ENCODE measurements around the gene SPTY2D1. TPM values are rescaled to one million over a fixed set of nuclear protein-coding genes. Genes with fewer than 3 reads are reported as not detected.

Gene SPTY2D1
- total RNA-seq, 1 donor from 2014 or later: 19.5 TPM

- Mint-ChIP-seq H3K4me1 (ENCODE audit: unreplicated experiment) (peaks cover 20% of the 10 kb centered on the region), H3K9me3 (ENCODE audit: unreplicated experiment) (no peaks in the 10 kb centered on the region), H3K36me3 (ENCODE audit: unreplicated experiment) (peaks cover 31% of the 10 kb centered on the region), H3K27ac (ENCODE audit: unreplicated experiment) (peak overlapping the region; percentile 11), H3K27me3 (ENCODE audit: unreplicated experiment) (no peaks in the 10 kb centered on the region), H3K4me3 (ENCODE audit: unreplicated experiment) (no peak overlapping the region)
- no peak for DNase-seq (ENCODE audit: extremely low spot score, unreplicated experiment)
- TF ChIP-seq CTCF (IDR thresholded peaks at IDR 0.05): no peak
Observed at GRCh38 chr11:18615628-18616392, 18.3 kb downstream of the SPTY2D1 start.

GRCh38 chr11:18614667-18615066 is 19.5 kb downstream of the SPTY2D1 start:
- no peak for TF ChIP-seq CTCF (IDR thresholded peaks at IDR 0.05)
- Mint-ChIP-seq H3K9me3 (ENCODE audit: unreplicated experiment) (no peaks in the 10 kb centered on the region), H3K4me1 (ENCODE audit: unreplicated experiment) (peaks cover 20% of the 10 kb centered on the region), H3K27me3 (ENCODE audit: unreplicated experiment) (no peaks in the 10 kb centered on the region), H3K4me3 (ENCODE audit: unreplicated experiment) (no peak overlapping the region), H3K36me3 (ENCODE audit: unreplicated experiment) (peaks cover 31% of the 10 kb centered on the region), H3K27ac (ENCODE audit: unreplicated experiment) (no peak overlapping the region)
- no peak for DNase-seq (ENCODE audit: extremely low spot score, unreplicated experiment)

- Mint-ChIP-seq H3K36me3 (ENCODE audit: unreplicated experiment) (peaks cover 37% of the 10 kb centered on the region), H3K4me1 (ENCODE audit: unreplicated experiment) (peaks cover 6% of the 10 kb centered on the region), H3K27ac (ENCODE audit: unreplicated experiment) (no peak overlapping the region), H3K9me3 (ENCODE audit: unreplicated experiment) (no peaks in the 10 kb centered on the region), H3K4me3 (ENCODE audit: unreplicated experiment) (no peak overlapping the region), H3K27me3 (ENCODE audit: unreplicated experiment) (no peaks in the 10 kb centered on the region)
- no peak for DNase-seq (ENCODE audit: extremely low spot score, unreplicated experiment)
- no peak for TF ChIP-seq CTCF (IDR thresholded peaks at IDR 0.05)
Observed at GRCh38 chr11:18612394-18612793, 21.7 kb downstream of the SPTY2D1 start.

- no peak overlapping the region for H3K4me3 Mint-ChIP-seq (ENCODE audit: unreplicated experiment)
- TF ChIP-seq CTCF (IDR thresholded peaks at IDR 0.05): no peak
- H3K36me3 Mint-ChIP-seq (ENCODE audit: unreplicated experiment): peaks cover 40% of the 10 kb centered on the region
- H3K27ac Mint-ChIP-seq (ENCODE audit: unreplicated experiment): no peak overlapping the region
- peaks cover 2% of the 10 kb centered on the region for H3K4me1 Mint-ChIP-seq (ENCODE audit: unreplicated experiment)
- DNase-seq (ENCODE audit: extremely low spot score, unreplicated experiment): no peak
- no peaks in the 10 kb centered on the region for H3K27me3 Mint-ChIP-seq (ENCODE audit: unreplicated experiment)
- H3K9me3 Mint-ChIP-seq (ENCODE audit: unreplicated experiment): no peaks in the 10 kb centered on the region
Observed at GRCh38 chr11:18611196-18611595, 22.9 kb downstream of the SPTY2D1 start.

- Mint-ChIP-seq H3K27me3 (ENCODE audit: unreplicated experiment) (no peaks in the 10 kb centered on the region), H3K4me1 (ENCODE audit: unreplicated experiment) (peaks cover 2% of the 10 kb centered on the region), H3K36me3 (ENCODE audit: unreplicated experiment) (peaks cover 26% of the 10 kb centered on the region), H3K27ac (ENCODE audit: unreplicated experiment) (no peak overlapping the region), H3K4me3 (ENCODE audit: unreplicated experiment) (no peak overlapping the region), H3K9me3 (ENCODE audit: unreplicated experiment) (no peaks in the 10 kb centered on the region)
- no peak for DNase-seq (ENCODE audit: extremely low spot score, unreplicated experiment)
- TF ChIP-seq CTCF (IDR thresholded peaks at IDR 0.05): no peak
Observed at GRCh38 chr11:18608376-18608775, 25.8 kb downstream of the SPTY2D1 start.
